NCI-H2171 treated with DMSO at 0.1 percent for 48 hours (cell line): Measurements from ENCODE around the gene GNB3.
"Not testable (repeated sequence)": the region's sequence is repeated elsewhere in the genome, so short reads cannot be mapped to it uniquely, and the experiment has no call there.

ENCODE experiments used
- DNase-seq: peaks from one replicate; lab custom pipeline; 2025; lab: John Stamatoyannopoulos, UW

Gene GNB3

GRCh38 chr12:6860942-6861341 is 20.2 kb downstream of the GNB3 start:
- DNase-seq, result no peak

GRCh38 chr12:6861391-6861790 is 20.7 kb downstream of the GNB3 start:
- no peak for DNase-seq

GRCh38 chr12:6863033-6863432 is 22.3 kb downstream of the GNB3 start:
- DNase-seq, result no peak

- no peak for DNase-seq
Measured at GRCh38 chr12:6863586-6864321, 23.0 kb downstream of the GNB3 start.

- DNase-seq, result not testable (repeated sequence)
Measured at GRCh38 chr12:6865307-6865706, 24.6 kb downstream of the GNB3 start.

- DNase-seq, result no peak
Measured at GRCh38 chr12:6866163-6866919, 25.6 kb downstream of the GNB3 start.

- DNase-seq, result no peak
Measured at GRCh38 chr12:6866920-6867412, 26.2 kb downstream of the GNB3 start.

GRCh38 chr12:6867413-6868210 is 26.9 kb downstream of the GNB3 start, which contains the start of gene TPI1:
Gene TPI1, plus strand, starts transcription at chr12:6867531. Its CDS starts 36 bp downstream, at chr12:6867567.
- DNase-seq, result peak; percentile 99

GRCh38 chr12:6868211-6869048 is 27.7 kb downstream of the GNB3 start:
- DNase-seq, result peak; percentile 87

GRCh38 chr12:6869049-6870021 is 28.6 kb downstream of the GNB3 start:
- peak; percentile 99 for DNase-seq

GRCh38 chr12:6870304-6870703 is 29.6 kb downstream of the GNB3 start:
- not testable (repeated sequence) for DNase-seq

GRCh38 chr12:6871052-6871957 is 30.6 kb downstream of the GNB3 start:
- DNase-seq, result peak; percentile 99

GRCh38 chr12:6872073-6873048 is 31.6 kb downstream of the GNB3 start:
- DNase-seq, result peak; percentile 98

GRCh38 chr12:6873094-6874014 is 32.6 kb downstream of the GNB3 start, which contains the start of gene SPSB2:
Gene SPSB2, minus strand, starts transcription at chr12:6873303. Its CDS starts 402 bp downstream, at chr12:6872901.
- peak; percentile 100 for DNase-seq

GRCh38 chr12:6874015-6874368 is 33.3 kb downstream of the GNB3 start:
- not testable (repeated sequence) for DNase-seq

GRCh38 chr12:6879824-6880223 is 39.1 kb downstream of the GNB3 start:
- DNase-seq, result not testable (repeated sequence)

- no peak for DNase-seq
Measured at GRCh38 chr12:6883252-6883651, 42.5 kb downstream of the GNB3 start.
